ENCODE results near the gene CDH3. TPM values are rescaled to one million over a fixed set of nuclear protein-coding genes. Genes with fewer than 3 reads are reported as not detected.

The CDH3 gene
- polyA plus RNA-seq, 1 donor (not counting 4 experiments of a cell fraction or from before 2014, with no cell fraction given) = 366 TPM

DNA sequence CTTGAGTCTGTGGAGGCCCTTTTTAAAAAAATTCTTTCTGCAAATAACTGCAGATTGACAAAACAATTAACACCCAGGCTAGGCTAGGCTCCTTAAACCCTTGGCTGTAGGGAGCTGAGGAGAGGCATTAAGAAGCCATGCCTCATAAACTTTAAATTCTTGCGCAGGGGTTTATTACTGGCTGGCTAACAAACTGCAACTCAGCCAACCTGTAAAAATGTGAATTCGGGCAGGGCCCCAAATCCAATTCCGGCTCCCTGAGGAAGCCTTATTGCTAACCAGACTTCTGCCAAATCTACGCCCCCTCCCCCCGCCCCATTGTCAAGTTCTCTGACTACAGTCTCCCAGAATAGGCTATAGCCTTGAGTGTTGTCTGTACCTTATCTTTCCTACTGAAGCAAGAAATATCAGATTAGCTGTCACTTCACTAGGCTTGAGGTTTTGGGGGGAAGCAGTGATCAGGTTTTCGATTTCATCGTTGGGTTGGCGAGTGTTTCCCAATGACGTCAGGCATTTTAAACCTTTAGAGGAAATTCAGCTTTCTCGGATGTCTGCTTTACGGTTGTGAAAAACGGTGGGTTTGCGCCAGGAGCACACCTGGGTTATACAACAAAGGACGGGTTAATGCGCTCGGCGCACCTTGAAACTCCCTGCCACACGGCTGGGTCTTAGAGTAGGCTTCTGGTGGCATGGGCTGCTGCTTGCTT, 2.0 kb downstream of the CDH3 start:
- H3K27me3 ChIP-seq (ENCODE audit: control insufficient read depth, extremely low read depth, insufficient read depth, low read length) = no peaks in the 10 kb centered on the region
- H4K20me1 ChIP-seq (ENCODE audit: control insufficient read depth, extremely low read depth, insufficient read depth, low read length) = peaks cover 27% of the 10 kb centered on the region
- H3K79me2 ChIP-seq (ENCODE audit: control insufficient read depth, insufficient read depth, low read length) = peaks cover 73% of the 10 kb centered on the region
- no peaks in the 10 kb centered on the region for H3K9me1 ChIP-seq (ENCODE audit: control insufficient read depth, extremely low read depth, insufficient read depth, low read length)
- dilution Hi-C loops (cut with MboI; ENCODE audit: extremely low pct_ligation_motif_present, low sequenced_read_pairs) = no loop called here
- peak; percentile 26 for FAIRE-seq
- H3K36me3 ChIP-seq (ENCODE audit: control insufficient read depth in 2 of 2, extremely low read depth in 1 of 2, insufficient read depth in 2 of 2, low read length in 2 of 2) = peaks cover 27 to 39% of the 10 kb centered on the region in 2 experiments
- TF ChIP-seq, protein P1, sequence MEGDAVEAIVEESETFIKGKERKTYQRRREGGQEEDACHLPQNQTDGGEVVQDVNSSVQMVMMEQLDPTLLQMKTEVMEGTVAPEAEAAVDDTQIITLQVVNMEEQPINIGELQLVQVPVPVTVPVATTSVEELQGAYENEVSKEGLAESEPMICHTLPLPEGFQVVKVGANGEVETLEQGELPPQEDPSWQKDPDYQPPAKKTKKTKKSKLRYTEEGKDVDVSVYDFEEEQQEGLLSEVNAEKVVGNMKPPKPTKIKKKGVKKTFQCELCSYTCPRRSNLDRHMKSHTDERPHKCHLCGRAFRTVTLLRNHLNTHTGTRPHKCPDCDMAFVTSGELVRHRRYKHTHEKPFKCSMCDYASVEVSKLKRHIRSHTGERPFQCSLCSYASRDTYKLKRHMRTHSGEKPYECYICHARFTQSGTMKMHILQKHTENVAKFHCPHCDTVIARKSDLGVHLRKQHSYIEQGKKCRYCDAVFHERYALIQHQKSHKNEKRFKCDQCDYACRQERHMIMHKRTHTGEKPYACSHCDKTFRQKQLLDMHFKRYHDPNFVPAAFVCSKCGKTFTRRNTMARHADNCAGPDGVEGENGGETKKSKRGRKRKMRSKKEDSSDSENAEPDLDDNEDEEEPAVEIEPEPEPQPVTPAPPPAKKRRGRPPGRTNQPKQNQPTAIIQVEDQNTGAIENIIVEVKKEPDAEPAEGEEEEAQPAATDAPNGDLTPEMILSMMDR (optimal IDR thresholded peaks at IDR 0.05 in 1 of 3, IDR thresholded peaks at IDR 0.05 in 1 of 3, conservative IDR thresholded peaks at IDR 0.05 in 1 of 3; ENCODE audit: extremely low read depth in 1 of 3, insufficient read depth in 2 of 3, low read length in 3 of 3) = no peak
- TF ChIP-seq EZH2 (IDR thresholded peaks at IDR 0.05; ENCODE audit: low read length) = no peak
- H3K9ac ChIP-seq (ENCODE audit: control insufficient read depth, extremely low read depth, insufficient read depth, low read length) = peak overlapping the region; percentile 90
- H3K4me2 ChIP-seq (ENCODE audit: control insufficient read depth, extremely low read depth, insufficient read depth, low read depth, low read length) = peak overlapping the region; percentile 88
- H3K4me1 ChIP-seq (ENCODE audit: control insufficient read depth, extremely low read depth, insufficient read depth, low read length) = peaks cover 19% of the 10 kb centered on the region
- no peak for DNase-seq (ENCODE audit: low read depth, low spot score)
- H3K9me3 ChIP-seq (ENCODE audit: control insufficient read depth, low read depth, low read length) = no peaks in the 10 kb centered on the region
- H2AFZ ChIP-seq (ENCODE audit: control insufficient read depth, low read length) = no peak overlapping the region
- peak overlapping the region; percentile 71 to 87 (median 74) for H3K4me3 ChIP-seq (ENCODE audit: control insufficient read depth in 2 of 3, extremely low read depth in 1 of 3, insufficient read depth in 2 of 3, low read depth in 1 of 3, low read length in 3 of 3)
- H3K27ac ChIP-seq (ENCODE audit: control insufficient read depth, insufficient read depth, low read length) = peak overlapping the region; percentile 94

- dilution Hi-C loops (cut with MboI; ENCODE audit: extremely low pct_ligation_motif_present, low sequenced_read_pairs) = no loop called here
- DNase-seq (ENCODE audit: low read depth, low spot score) (no peak), FAIRE-seq (no peak)
- H4K20me1 ChIP-seq (ENCODE audit: control insufficient read depth, extremely low read depth, insufficient read depth, low read length) = peaks cover 32% of the 10 kb centered on the region
- H3K4me2 ChIP-seq (ENCODE audit: control insufficient read depth, extremely low read depth, insufficient read depth, low read depth, low read length) = no peak overlapping the region
- peaks cover 35 to 54% of the 10 kb centered on the region in 2 experiments for H3K36me3 ChIP-seq (ENCODE audit: control insufficient read depth in 2 of 2, extremely low read depth in 1 of 2, insufficient read depth in 2 of 2, low read length in 2 of 2)
- H3K4me3 ChIP-seq (ENCODE audit: control insufficient read depth in 2 of 3, extremely low read depth in 1 of 3, insufficient read depth in 2 of 3, low read depth in 1 of 3, low read length in 3 of 3) = no peak overlapping the region
- no peaks in the 10 kb centered on the region for H3K27me3 ChIP-seq (ENCODE audit: control insufficient read depth, extremely low read depth, insufficient read depth, low read length)
- peaks cover 4% of the 10 kb centered on the region for H3K9me1 ChIP-seq (ENCODE audit: control insufficient read depth, extremely low read depth, insufficient read depth, low read length)
- H3K79me2 ChIP-seq (ENCODE audit: control insufficient read depth, insufficient read depth, low read length) = peaks cover 89% of the 10 kb centered on the region
- H2AFZ ChIP-seq (ENCODE audit: control insufficient read depth, low read length) = no peak overlapping the region
- H3K9ac ChIP-seq (ENCODE audit: control insufficient read depth, extremely low read depth, insufficient read depth, low read length) = no peak overlapping the region
- TF ChIP-seq, protein P1 (optimal IDR thresholded peaks at IDR 0.05 in 1 of 3, IDR thresholded peaks at IDR 0.05 in 1 of 3, conservative IDR thresholded peaks at IDR 0.05 in 1 of 3; ENCODE audit: extremely low read depth in 1 of 3, insufficient read depth in 2 of 3, low read length in 3 of 3) = no peak
- TF ChIP-seq EZH2 (IDR thresholded peaks at IDR 0.05; ENCODE audit: low read length) = no peak
- H3K4me1 ChIP-seq (ENCODE audit: control insufficient read depth, extremely low read depth, insufficient read depth, low read length) = peaks cover 26% of the 10 kb centered on the region
- H3K27ac ChIP-seq (ENCODE audit: control insufficient read depth, insufficient read depth, low read length) = no peak overlapping the region
- no peaks in the 10 kb centered on the region for H3K9me3 ChIP-seq (ENCODE audit: control insufficient read depth, low read depth, low read length)
Observed at GRCh38 chr16:68651136-68651535, 6.0 kb downstream of the CDH3 start.

All from keratinocyte (primary cell).